Measurements from ENCODE around the gene RBMS3.

DNA sequence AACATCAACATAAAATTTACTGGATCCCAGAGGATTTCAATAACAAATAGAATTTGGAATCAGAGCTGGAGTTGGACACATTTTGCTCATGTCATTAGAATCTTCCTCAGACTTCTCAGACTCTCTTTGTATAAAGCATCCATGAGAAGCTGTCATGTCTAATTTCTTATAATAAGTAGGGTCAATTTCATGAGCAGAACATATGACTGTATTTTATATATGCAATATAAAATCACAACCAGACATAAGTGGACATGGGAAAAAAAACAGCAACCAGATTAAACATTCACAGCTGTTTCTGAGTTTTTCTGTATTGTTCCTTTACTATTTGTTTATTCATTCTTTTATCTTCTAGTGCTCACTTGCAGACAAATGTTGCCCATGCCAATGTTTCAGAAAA, 325.5 kb downstream of the RBMS3 start:
- TF ChIP-seq, protein P1, sequence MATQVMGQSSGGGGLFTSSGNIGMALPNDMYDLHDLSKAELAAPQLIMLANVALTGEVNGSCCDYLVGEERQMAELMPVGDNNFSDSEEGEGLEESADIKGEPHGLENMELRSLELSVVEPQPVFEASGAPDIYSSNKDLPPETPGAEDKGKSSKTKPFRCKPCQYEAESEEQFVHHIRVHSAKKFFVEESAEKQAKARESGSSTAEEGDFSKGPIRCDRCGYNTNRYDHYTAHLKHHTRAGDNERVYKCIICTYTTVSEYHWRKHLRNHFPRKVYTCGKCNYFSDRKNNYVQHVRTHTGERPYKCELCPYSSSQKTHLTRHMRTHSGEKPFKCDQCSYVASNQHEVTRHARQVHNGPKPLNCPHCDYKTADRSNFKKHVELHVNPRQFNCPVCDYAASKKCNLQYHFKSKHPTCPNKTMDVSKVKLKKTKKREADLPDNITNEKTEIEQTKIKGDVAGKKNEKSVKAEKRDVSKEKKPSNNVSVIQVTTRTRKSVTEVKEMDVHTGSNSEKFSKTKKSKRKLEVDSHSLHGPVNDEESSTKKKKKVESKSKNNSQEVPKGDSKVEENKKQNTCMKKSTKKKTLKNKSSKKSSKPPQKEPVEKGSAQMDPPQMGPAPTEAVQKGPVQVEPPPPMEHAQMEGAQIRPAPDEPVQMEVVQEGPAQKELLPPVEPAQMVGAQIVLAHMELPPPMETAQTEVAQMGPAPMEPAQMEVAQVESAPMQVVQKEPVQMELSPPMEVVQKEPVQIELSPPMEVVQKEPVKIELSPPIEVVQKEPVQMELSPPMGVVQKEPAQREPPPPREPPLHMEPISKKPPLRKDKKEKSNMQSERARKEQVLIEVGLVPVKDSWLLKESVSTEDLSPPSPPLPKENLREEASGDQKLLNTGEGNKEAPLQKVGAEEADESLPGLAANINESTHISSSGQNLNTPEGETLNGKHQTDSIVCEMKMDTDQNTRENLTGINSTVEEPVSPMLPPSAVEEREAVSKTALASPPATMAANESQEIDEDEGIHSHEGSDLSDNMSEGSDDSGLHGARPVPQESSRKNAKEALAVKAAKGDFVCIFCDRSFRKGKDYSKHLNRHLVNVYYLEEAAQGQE (IDR thresholded peaks at IDR 0.05; ENCODE audit: unreplicated experiment) = no peak
- TF ChIP-seq, protein P2, sequence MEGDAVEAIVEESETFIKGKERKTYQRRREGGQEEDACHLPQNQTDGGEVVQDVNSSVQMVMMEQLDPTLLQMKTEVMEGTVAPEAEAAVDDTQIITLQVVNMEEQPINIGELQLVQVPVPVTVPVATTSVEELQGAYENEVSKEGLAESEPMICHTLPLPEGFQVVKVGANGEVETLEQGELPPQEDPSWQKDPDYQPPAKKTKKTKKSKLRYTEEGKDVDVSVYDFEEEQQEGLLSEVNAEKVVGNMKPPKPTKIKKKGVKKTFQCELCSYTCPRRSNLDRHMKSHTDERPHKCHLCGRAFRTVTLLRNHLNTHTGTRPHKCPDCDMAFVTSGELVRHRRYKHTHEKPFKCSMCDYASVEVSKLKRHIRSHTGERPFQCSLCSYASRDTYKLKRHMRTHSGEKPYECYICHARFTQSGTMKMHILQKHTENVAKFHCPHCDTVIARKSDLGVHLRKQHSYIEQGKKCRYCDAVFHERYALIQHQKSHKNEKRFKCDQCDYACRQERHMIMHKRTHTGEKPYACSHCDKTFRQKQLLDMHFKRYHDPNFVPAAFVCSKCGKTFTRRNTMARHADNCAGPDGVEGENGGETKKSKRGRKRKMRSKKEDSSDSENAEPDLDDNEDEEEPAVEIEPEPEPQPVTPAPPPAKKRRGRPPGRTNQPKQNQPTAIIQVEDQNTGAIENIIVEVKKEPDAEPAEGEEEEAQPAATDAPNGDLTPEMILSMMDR (conservative IDR thresholded peaks at IDR 0.05; ENCODE audit: low read depth in 2 of 2) = no peak
- TF ChIP-seq JUNB (IDR thresholded peaks at IDR 0.05; ENCODE audit: unreplicated experiment) (no peak), EZH2 (IDR thresholded peaks at IDR 0.05; ENCODE audit: low read depth, unreplicated experiment) (no peak), POLR2AphosphoS5 (IDR thresholded peaks at IDR 0.05; ENCODE audit: low read depth) (no peak), EZH2phosphoT487 (IDR thresholded peaks at IDR 0.05; ENCODE audit: unreplicated experiment) (no peak), ETS1 (IDR thresholded peaks at IDR 0.05) (no peak), ZNF114 (CRISPR knock-in tag; IDR thresholded peaks at IDR 0.05) (no peak), ZNF331 (CRISPR knock-in tag; IDR thresholded peaks at IDR 0.05; ENCODE audit: low read depth) (no peak), NANOG (IDR thresholded peaks at IDR 0.05; ENCODE audit: borderline replicate concordance) (no peak)
